OCI-LY3 (cell line): ENCODE data around the gene CLPX.

Experiments used
- H2AFZ ChIP-seq: fragments of 200-600, 300-600 bp; shearing (Covaris generic); 2 replicates; pipeline ENCODE4 v1.6.0; 2014; ENCODE audit warnings: antibody characterized with exemption, low read depth, low read length
- H3K27ac ChIP-seq: fragments of 200-600, 300-600 bp; sonication (generic); 2 replicates; pipeline ENCODE4 v1.5.1; 2014; ENCODE audit warnings: mild to moderate bottlenecking, low read length, moderate library complexity, mixed read lengths
- H3K27me3 ChIP-seq: fragments of 200-600, 300-600 bp; sonication (generic); 2 replicates; pipeline ENCODE4 v1.6.1; 2014; ENCODE audit warnings: low read depth, low read length, mixed read lengths
- H3K36me3 ChIP-seq: fragments of 200-600, 300-600 bp; sonication (generic); replicated peaks from 2 replicates; pipeline ENCODE3; 2014; ENCODE audit warnings: low read depth, low read length, mixed read lengths
- H3K4me1 ChIP-seq: fragments of 300-600, 200-600 bp; sonication (generic); 2 replicates; pipeline ENCODE4 v1.6.1; 2014; ENCODE audit warnings: low read length, mixed read lengths
- H3K4me2 ChIP-seq: fragments of 200-600, 300-600 bp; sonication (generic); 2 replicates; pipeline ENCODE4 v1.6.1; 2014; ENCODE audit warnings: low read length, mixed read lengths
- H3K4me3 ChIP-seq: fragments of 300-600, 200-600 bp; sonication (generic); 2 replicates; pipeline ENCODE4 v1.5.1; 2014; ENCODE audit warnings: antibody characterized with exemption, mild to moderate bottlenecking, low read length, moderate library complexity
- H3K79me2 ChIP-seq: fragments of 300-600, 200-600 bp; shearing (Covaris generic); 2 replicates; pipeline ENCODE4 v1.6.1; 2014; ENCODE audit warnings: mild to moderate bottlenecking, low read length, mixed read lengths
- H3K9ac ChIP-seq: fragments of 300-600, 200-600 bp; shearing (Covaris generic); 2 replicates; pipeline ENCODE4 v1.6.0; 2014; ENCODE audit warnings: mild to moderate bottlenecking, low read length, moderate library complexity
- H3K9me3 ChIP-seq: fragments of 200-600, 300-600 bp; shearing (Covaris generic); 2 replicates; pipeline ENCODE4 v1.6.1; 2014; ENCODE audit warnings: low read length, mixed read lengths; ENCODE audit not compliant: insufficient read depth
- H4K20me1 ChIP-seq: fragments of 200-600, 300-600 bp; sonication (generic); 2 replicates; pipeline ENCODE4 v1.6.1; 2016; ENCODE audit warnings: low read length, mixed read lengths; ENCODE audit not compliant: insufficient read depth
- CTCF ChIP-seq: fragments of 200-600, 300-600 bp; sonication (generic); IDR thresholded peaks from 2 replicates; pipeline ENCODE4 v1.5.1; 2014; ENCODE audit warnings: antibody characterized with exemption, low read length, low read depth
- EZH2phosphoT487 ChIP-seq: fragments of 200-600 bp; shearing (Covaris generic); IDR thresholded peaks from 2 replicates; pipeline ENCODE4 v1.6.1; 2018; ENCODE audit warnings: antibody characterized with exemption, mixed run types, low read depth

Gene CLPX

GRCh38 chr15:65099336-65099735 lies 85.8 kb downstream of the CLPX start:
- no peak overlapping the region for H3K9ac ChIP-seq
- TF ChIP-seq CTCF (no peak), EZH2phosphoT487 (no peak)
- no peak overlapping the region for H3K4me3 ChIP-seq
- no peaks in the 10 kb centered on the region for H3K79me2 ChIP-seq
- no peaks in the 10 kb centered on the region for H3K27me3 ChIP-seq
- H3K27ac ChIP-seq: no peak overlapping the region
- no peak overlapping the region for H3K4me2 ChIP-seq
- no peaks in the 10 kb centered on the region for H3K4me1 ChIP-seq
- no peaks in the 10 kb centered on the region for H3K9me3 ChIP-seq
- peaks cover 16% of the 10 kb centered on the region for H3K36me3 ChIP-seq
- no peaks in the 10 kb centered on the region for H4K20me1 ChIP-seq
- no peak overlapping the region for H2AFZ ChIP-seq
